ENCODE measurements around the gene MAST1. TPM values are rescaled to one million over a fixed set of nuclear protein-coding genes. Genes with fewer than 3 reads are reported as not detected.

The MAST1 gene
- total and polyA plus RNA-seq, 2 experiments from 2014 or later = 13.9 to 19.9 TPM

DNA sequence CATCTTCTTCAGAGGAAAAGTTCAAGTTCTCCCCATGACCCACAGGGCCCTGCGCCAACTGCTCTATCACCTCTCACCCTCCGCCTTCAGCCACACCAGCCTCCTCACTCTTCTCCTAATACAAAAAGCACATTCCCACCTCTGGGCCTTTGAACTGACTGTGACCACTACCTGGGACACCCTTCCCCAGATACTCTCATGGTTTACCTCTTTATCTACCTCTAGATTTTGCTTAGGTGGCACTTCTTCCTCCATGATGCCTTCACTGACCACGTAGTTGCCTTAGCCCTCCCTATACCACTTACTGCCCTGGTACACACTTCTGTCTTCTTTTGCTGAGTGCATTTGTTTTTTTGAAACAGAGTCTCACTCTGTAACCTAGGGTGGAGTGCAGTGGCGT, 84.6 kb downstream of the MAST1 start:
- DNase-seq (ENCODE audit: low spot score) (no peak), ATAC-seq (no peak)
- H3K4me2 ChIP-seq = no peak overlapping the region
- no peak for TF ChIP-seq EZH2phosphoT487 (IDR thresholded peaks at IDR 0.05; ENCODE audit: unreplicated experiment)
- TF ChIP-seq NANOG (IDR thresholded peaks at IDR 0.05; ENCODE audit: borderline replicate concordance) = no peak
- TF ChIP-seq JUNB (IDR thresholded peaks at IDR 0.05; ENCODE audit: unreplicated experiment) = no peak
- no peak for TF ChIP-seq EZH2 (IDR thresholded peaks at IDR 0.05; ENCODE audit: low read depth, unreplicated experiment)
- TF ChIP-seq, protein P1, sequence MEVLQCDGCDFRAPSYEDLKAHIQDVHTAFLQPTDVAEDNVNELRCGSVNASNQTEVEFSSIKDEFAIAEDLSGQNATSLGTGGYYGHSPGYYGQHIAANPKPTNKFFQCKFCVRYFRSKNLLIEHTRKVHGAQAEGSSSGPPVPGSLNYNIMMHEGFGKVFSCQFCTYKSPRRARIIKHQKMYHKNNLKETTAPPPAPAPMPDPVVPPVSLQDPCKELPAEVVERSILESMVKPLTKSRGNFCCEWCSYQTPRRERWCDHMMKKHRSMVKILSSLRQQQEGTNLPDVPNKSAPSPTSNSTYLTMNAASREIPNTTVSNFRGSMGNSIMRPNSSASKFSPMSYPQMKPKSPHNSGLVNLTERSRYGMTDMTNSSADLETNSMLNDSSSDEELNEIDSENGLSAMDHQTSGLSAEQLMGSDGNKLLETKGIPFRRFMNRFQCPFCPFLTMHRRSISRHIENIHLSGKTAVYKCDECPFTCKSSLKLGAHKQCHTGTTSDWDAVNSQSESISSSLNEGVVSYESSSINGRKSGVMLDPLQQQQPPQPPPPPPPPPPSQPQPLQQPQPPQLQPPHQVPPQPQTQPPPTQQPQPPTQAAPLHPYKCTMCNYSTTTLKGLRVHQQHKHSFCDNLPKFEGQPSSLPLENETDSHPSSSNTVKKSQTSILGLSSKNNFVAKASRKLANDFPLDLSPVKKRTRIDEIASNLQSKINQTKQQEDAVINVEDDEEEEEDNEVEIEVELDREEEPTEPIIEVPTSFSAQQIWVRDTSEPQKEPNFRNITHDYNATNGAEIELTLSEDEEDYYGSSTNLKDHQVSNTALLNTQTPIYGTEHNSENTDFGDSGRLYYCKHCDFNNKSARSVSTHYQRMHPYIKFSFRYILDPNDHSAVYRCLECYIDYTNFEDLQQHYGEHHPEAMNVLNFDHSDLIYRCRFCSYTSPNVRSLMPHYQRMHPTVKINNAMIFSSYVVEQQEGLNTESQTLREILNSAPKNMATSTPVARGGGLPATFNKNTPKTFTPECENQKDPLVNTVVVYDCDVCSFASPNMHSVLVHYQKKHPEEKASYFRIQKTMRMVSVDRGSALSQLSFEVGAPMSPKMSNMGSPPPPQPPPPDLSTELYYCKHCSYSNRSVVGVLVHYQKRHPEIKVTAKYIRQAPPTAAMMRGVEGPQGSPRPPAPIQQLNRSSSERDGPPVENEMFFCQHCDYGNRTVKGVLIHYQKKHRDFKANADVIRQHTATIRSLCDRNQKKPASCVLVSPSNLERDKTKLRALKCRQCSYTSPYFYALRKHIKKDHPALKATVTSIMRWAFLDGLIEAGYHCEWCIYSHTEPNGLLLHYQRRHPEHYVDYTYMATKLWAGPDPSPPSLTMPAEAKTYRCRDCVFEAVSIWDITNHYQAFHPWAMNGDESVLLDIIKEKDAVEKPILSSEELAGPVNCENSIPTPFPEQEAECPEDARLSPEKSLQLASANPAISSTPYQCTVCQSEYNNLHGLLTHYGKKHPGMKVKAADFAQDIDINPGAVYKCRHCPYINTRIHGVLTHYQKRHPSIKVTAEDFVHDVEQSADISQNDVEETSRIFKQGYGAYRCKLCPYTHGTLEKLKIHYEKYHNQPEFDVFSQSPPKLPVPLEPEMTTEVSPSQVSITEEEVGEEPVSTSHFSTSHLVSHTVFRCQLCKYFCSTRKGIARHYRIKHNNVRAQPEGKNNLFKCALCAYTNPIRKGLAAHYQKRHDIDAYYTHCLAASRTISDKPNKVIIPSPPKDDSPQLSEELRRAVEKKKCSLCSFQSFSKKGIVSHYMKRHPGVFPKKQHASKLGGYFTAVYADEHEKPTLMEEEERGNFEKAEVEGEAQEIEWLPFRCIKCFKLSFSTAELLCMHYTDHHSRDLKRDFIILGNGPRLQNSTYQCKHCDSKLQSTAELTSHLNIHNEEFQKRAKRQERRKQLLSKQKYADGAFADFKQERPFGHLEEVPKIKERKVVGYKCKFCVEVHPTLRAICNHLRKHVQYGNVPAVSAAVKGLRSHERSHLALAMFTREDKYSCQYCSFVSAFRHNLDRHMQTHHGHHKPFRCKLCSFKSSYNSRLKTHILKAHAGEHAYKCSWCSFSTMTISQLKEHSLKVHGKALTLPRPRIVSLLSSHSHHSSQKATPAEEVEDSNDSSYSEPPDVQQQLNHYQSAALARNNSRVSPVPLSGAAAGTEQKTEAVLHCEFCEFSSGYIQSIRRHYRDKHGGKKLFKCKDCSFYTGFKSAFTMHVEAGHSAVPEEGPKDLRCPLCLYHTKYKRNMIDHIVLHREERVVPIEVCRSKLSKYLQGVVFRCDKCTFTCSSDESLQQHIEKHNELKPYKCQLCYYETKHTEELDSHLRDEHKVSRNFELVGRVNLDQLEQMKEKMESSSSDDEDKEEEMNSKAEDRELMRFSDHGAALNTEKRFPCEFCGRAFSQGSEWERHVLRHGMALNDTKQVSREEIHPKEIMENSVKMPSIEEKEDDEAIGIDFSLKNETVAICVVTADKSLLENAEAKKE (CRISPR knock-in tag; IDR thresholded peaks at IDR 0.05) = no peak
- no peak for TF ChIP-seq CREB1 (CRISPR knock-in tag; IDR thresholded peaks at IDR 0.05; ENCODE audit: low read depth)
- TF ChIP-seq, protein P2, sequence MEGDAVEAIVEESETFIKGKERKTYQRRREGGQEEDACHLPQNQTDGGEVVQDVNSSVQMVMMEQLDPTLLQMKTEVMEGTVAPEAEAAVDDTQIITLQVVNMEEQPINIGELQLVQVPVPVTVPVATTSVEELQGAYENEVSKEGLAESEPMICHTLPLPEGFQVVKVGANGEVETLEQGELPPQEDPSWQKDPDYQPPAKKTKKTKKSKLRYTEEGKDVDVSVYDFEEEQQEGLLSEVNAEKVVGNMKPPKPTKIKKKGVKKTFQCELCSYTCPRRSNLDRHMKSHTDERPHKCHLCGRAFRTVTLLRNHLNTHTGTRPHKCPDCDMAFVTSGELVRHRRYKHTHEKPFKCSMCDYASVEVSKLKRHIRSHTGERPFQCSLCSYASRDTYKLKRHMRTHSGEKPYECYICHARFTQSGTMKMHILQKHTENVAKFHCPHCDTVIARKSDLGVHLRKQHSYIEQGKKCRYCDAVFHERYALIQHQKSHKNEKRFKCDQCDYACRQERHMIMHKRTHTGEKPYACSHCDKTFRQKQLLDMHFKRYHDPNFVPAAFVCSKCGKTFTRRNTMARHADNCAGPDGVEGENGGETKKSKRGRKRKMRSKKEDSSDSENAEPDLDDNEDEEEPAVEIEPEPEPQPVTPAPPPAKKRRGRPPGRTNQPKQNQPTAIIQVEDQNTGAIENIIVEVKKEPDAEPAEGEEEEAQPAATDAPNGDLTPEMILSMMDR (conservative IDR thresholded peaks at IDR 0.05; ENCODE audit: low read depth in 2 of 2) = no peak
- H3K27ac ChIP-seq (ENCODE audit: low read depth) = no peak overlapping the region
- Mint-ChIP-seq H3K4me3 (no peak overlapping the region; the same call in 2 of the 3 replicates), H3K27ac (no peak overlapping the region), H3K4me1 (no peaks in the 10 kb centered on the region), H3K36me3 (ENCODE audit: low read depth) (peaks cover 79% of the 10 kb centered on the region), H3K27me3 (ENCODE audit: insufficient read depth, low read depth, poor library complexity) (peaks cover 34% of the 10 kb centered on the region), H3K9me3 (peaks cover 11% of the 10 kb centered on the region; the same call in 2 of the 3 replicates)
- no peaks in the 10 kb centered on the region for H3K4me1 ChIP-seq (ENCODE audit: insufficient read depth)
- no peak overlapping the region for H3K4me3 ChIP-seq
- H3K36me3 ChIP-seq (ENCODE audit: insufficient read depth) = peaks cover 30% of the 10 kb centered on the region
- H3F3A ChIP-seq (replicated peaks; ENCODE audit: low read depth) = peaks cover 12% of the 10 kb centered on the region; the same call in 1 of the 2 replicates
- H3K27me3 ChIP-seq (ENCODE audit: insufficient read depth) = peaks cover 10% of the 10 kb centered on the region
- H3K9me2 ChIP-seq (ENCODE audit: insufficient read depth) = no peaks in the 10 kb centered on the region; the same call in 1 of the 2 replicates
- peaks cover 6% of the 10 kb centered on the region; the same call in 1 of the 2 replicates for H4K20me1 ChIP-seq (replicated peaks; ENCODE audit: insufficient read depth)
- no peak overlapping the region for H2AFZ ChIP-seq
- no peaks in the 10 kb centered on the region for H3K79me2 ChIP-seq (replicated peaks; ENCODE audit: insufficient read depth)

Small RNA genes within 50 kb of the gene (microRNA-seq; reads per million reads assigned to microRNA genes)
- gene MIR5695 = not detected
- not detected for gene MIR6794

Small RNA genes within 50 kb of the gene (small RNA-seq; reads per million reads assigned to genes)
- gene MIR5695 (ENCODE audit: low replicate concordance) = not detected
- not detected for gene MIR6794 (ENCODE audit: low replicate concordance)

Other genes starting within 250 kb of the MAST1 start
- gene ZNF490, start 227.7 kb upstream of the MAST1 start, total RNA-seq (2014; rRNA removed; shearing (Covaris generic)) = 7.3 and 8.5 TPM in 2 replicates
- 1.3 and 1.4 TPM in 2 replicates for gene ZNF490, start 227.7 kb upstream of the MAST1 start, polyA plus RNA-seq (2016; fragmentation: Nextera tagmentation; extraction: Ambion mirVana)
- 15.3 TPM in 2 replicates for gene ZNF791, start 227.6 kb upstream of the MAST1 start, total RNA-seq (2014; rRNA removed; shearing (Covaris generic))
- gene ZNF791, start 227.6 kb upstream of the MAST1 start, polyA plus RNA-seq (2016; fragmentation: Nextera tagmentation; extraction: Ambion mirVana) = 9.8 and 12.2 TPM in 2 replicates
- gene MAN2B1, start 171.8 kb upstream of the MAST1 start, total RNA-seq (2014; rRNA removed; shearing (Covaris generic)) = 60.8 and 73.8 TPM in 2 replicates
- 33.2 and 39.2 TPM in 2 replicates for gene MAN2B1, start 171.8 kb upstream of the MAST1 start, polyA plus RNA-seq (2016; fragmentation: Nextera tagmentation; extraction: Ambion mirVana)
- 12.5 and 31.6 TPM in 2 replicates for gene WDR83, start 171.7 kb upstream of the MAST1 start, total RNA-seq (2014; rRNA removed; shearing (Covaris generic))
- gene WDR83, start 171.7 kb upstream of the MAST1 start, polyA plus RNA-seq (2016; fragmentation: Nextera tagmentation; extraction: Ambion mirVana) = 18.5 and 18.6 TPM in 2 replicates
- gene DHPS, start 156.6 kb upstream of the MAST1 start, total RNA-seq (2014; rRNA removed; shearing (Covaris generic)) = 126 and 141 TPM in 2 replicates
- gene DHPS, start 156.6 kb upstream of the MAST1 start, polyA plus RNA-seq (2016; fragmentation: Nextera tagmentation; extraction: Ambion mirVana) = 85.4 and 107 TPM in 2 replicates
- not detected in 2 replicates for gene GNG14, start 150.5 kb upstream of the MAST1 start, total RNA-seq (2014; rRNA removed; shearing (Covaris generic))
- not detected in 2 replicates for gene GNG14, start 150.5 kb upstream of the MAST1 start, polyA plus RNA-seq (2016; fragmentation: Nextera tagmentation; extraction: Ambion mirVana)
- 12.3 and 19.4 TPM in 2 replicates for gene FBXW9, start 141.9 kb upstream of the MAST1 start, total RNA-seq (2014; rRNA removed; shearing (Covaris generic))
- 6.6 and 8.2 TPM in 2 replicates for gene FBXW9, start 141.9 kb upstream of the MAST1 start, polyA plus RNA-seq (2016; fragmentation: Nextera tagmentation; extraction: Ambion mirVana)
- gene TNPO2, start 114.6 kb upstream of the MAST1 start, total RNA-seq (2014; rRNA removed; shearing (Covaris generic)) = 83.0 and 85.9 TPM in 2 replicates
- gene TNPO2, start 114.6 kb upstream of the MAST1 start, polyA plus RNA-seq (2016; fragmentation: Nextera tagmentation; extraction: Ambion mirVana) = 35.8 and 37.1 TPM in 2 replicates
- 170 and 171 TPM in 2 replicates for gene TRIR, start 103.8 kb upstream of the MAST1 start, total RNA-seq (2014; rRNA removed; shearing (Covaris generic))
- 254 and 257 TPM in 2 replicates for gene TRIR, start 103.8 kb upstream of the MAST1 start, polyA plus RNA-seq (2016; fragmentation: Nextera tagmentation; extraction: Ambion mirVana)
- gene GET3, start 101.0 kb upstream of the MAST1 start, total RNA-seq (2014; rRNA removed; shearing (Covaris generic)) = 75.3 and 109 TPM in 2 replicates
- gene GET3, start 101.0 kb upstream of the MAST1 start, polyA plus RNA-seq (2016; fragmentation: Nextera tagmentation; extraction: Ambion mirVana) = 89.5 and 90.4 TPM in 2 replicates
- 7.5 and 10.4 TPM in 2 replicates for gene BEST2, start 86.7 kb upstream of the MAST1 start, total RNA-seq (2014; rRNA removed; shearing (Covaris generic))
- gene BEST2, start 86.7 kb upstream of the MAST1 start, polyA plus RNA-seq (2016; fragmentation: Nextera tagmentation; extraction: Ambion mirVana) = 1.2 and 1.3 TPM in 2 replicates
- gene HOOK2, start 63.0 kb upstream of the MAST1 start, total RNA-seq (2014; rRNA removed; shearing (Covaris generic)) = 85.3 and 86.4 TPM in 2 replicates
- 46.9 and 56.9 TPM in 2 replicates for gene HOOK2, start 63.0 kb upstream of the MAST1 start, polyA plus RNA-seq (2016; fragmentation: Nextera tagmentation; extraction: Ambion mirVana)
- 16.0 and 20.2 TPM in 2 replicates for gene JUNB, start 47.0 kb upstream of the MAST1 start, total RNA-seq (2014; rRNA removed; shearing (Covaris generic))
- gene JUNB, start 47.0 kb upstream of the MAST1 start, polyA plus RNA-seq (2016; fragmentation: Nextera tagmentation; extraction: Ambion mirVana) = 7.7 and 7.8 TPM in 2 replicates
- 465 and 486 TPM in 2 replicates for gene PRDX2, start 36.7 kb upstream of the MAST1 start, total RNA-seq (2014; rRNA removed; shearing (Covaris generic))
- gene PRDX2, start 36.7 kb upstream of the MAST1 start, polyA plus RNA-seq (2016; fragmentation: Nextera tagmentation; extraction: Ambion mirVana) = 314 and 346 TPM in 2 replicates
- gene THSD8, start 36.4 kb upstream of the MAST1 start, total RNA-seq (2014; rRNA removed; shearing (Covaris generic)) = 0.38 TPM in 1 of 2 replicates, not detected in the other
- gene THSD8, start 36.4 kb upstream of the MAST1 start, polyA plus RNA-seq (2016; fragmentation: Nextera tagmentation; extraction: Ambion mirVana) = 38.5 and 42.2 TPM in 2 replicates
- 62.6 and 68.2 TPM in 2 replicates for gene RNASEH2A, start 31.9 kb upstream of the MAST1 start, total RNA-seq (2014; rRNA removed; shearing (Covaris generic))
- 39.4 and 40.5 TPM in 2 replicates for gene RNASEH2A, start 31.9 kb upstream of the MAST1 start, polyA plus RNA-seq (2016; fragmentation: Nextera tagmentation; extraction: Ambion mirVana)
- gene RTBDN, start 3.9 kb upstream of the MAST1 start, total RNA-seq (2014; rRNA removed; shearing (Covaris generic)) = 3.3 and 4.1 TPM in 2 replicates
- gene RTBDN, start 3.9 kb upstream of the MAST1 start, polyA plus RNA-seq (2016; fragmentation: Nextera tagmentation; extraction: Ambion mirVana) = 4.4 and 4.6 TPM in 2 replicates
- gene DNASE2, start 42.9 kb downstream of the MAST1 start, total RNA-seq (2014; rRNA removed; shearing (Covaris generic)) = 27.3 and 35.0 TPM in 2 replicates
- 15.9 and 17.4 TPM in 2 replicates for gene DNASE2, start 42.9 kb downstream of the MAST1 start, polyA plus RNA-seq (2016; fragmentation: Nextera tagmentation; extraction: Ambion mirVana)
- gene KLF1, start 48.7 kb downstream of the MAST1 start, total RNA-seq (2014; rRNA removed; shearing (Covaris generic)) = 1.1 and 1.4 TPM in 2 replicates
- gene KLF1, start 48.7 kb downstream of the MAST1 start, polyA plus RNA-seq (2016; fragmentation: Nextera tagmentation; extraction: Ambion mirVana) = 0.74 and 0.80 TPM in 2 replicates
- 73.3 and 99.8 TPM in 2 replicates for gene GCDH, start 52.6 kb downstream of the MAST1 start, total RNA-seq (2014; rRNA removed; shearing (Covaris generic))
- 51.5 and 54.1 TPM in 2 replicates for gene GCDH, start 52.6 kb downstream of the MAST1 start, polyA plus RNA-seq (2016; fragmentation: Nextera tagmentation; extraction: Ambion mirVana)
- 0.62 and 0.63 TPM in 2 replicates for gene SYCE2, start 80.8 kb downstream of the MAST1 start, total RNA-seq (2014; rRNA removed; shearing (Covaris generic))
- 1.9 and 2.9 TPM in 2 replicates for gene SYCE2, start 80.8 kb downstream of the MAST1 start, polyA plus RNA-seq (2016; fragmentation: Nextera tagmentation; extraction: Ambion mirVana)
- gene FARSA, start 95.2 kb downstream of the MAST1 start, total RNA-seq (2014; rRNA removed; shearing (Covaris generic)) = 74.7 and 83.5 TPM in 2 replicates
- gene FARSA, start 95.2 kb downstream of the MAST1 start, polyA plus RNA-seq (2016; fragmentation: Nextera tagmentation; extraction: Ambion mirVana) = 86.4 and 86.5 TPM in 2 replicates
- 724 and 760 TPM in 2 replicates for gene CALR, start 100.1 kb downstream of the MAST1 start, total RNA-seq (2014; rRNA removed; shearing (Covaris generic))
- 1,131 and 1,182 TPM in 2 replicates for gene CALR, start 100.1 kb downstream of the MAST1 start, polyA plus RNA-seq (2016; fragmentation: Nextera tagmentation; extraction: Ambion mirVana)
- gene RAD23A, start 107.3 kb downstream of the MAST1 start, total RNA-seq (2014; rRNA removed; shearing (Covaris generic)) = 67.0 and 69.7 TPM in 2 replicates
- gene RAD23A, start 107.3 kb downstream of the MAST1 start, polyA plus RNA-seq (2016; fragmentation: Nextera tagmentation; extraction: Ambion mirVana) = 121 and 127 TPM in 2 replicates
- 46.5 and 63.9 TPM in 2 replicates for gene GADD45GIP1, start 118.7 kb downstream of the MAST1 start, total RNA-seq (2014; rRNA removed; shearing (Covaris generic))
- gene GADD45GIP1, start 118.7 kb downstream of the MAST1 start, polyA plus RNA-seq (2016; fragmentation: Nextera tagmentation; extraction: Ambion mirVana) = 255 and 290 TPM in 2 replicates
- 0.28 TPM in 1 of 2 replicates, not detected in the other for gene DAND5, start 131.1 kb downstream of the MAST1 start, total RNA-seq (2014; rRNA removed; shearing (Covaris generic))
- gene DAND5, start 131.1 kb downstream of the MAST1 start, polyA plus RNA-seq (2016; fragmentation: Nextera tagmentation; extraction: Ambion mirVana) = 0.10 and 0.18 TPM in 2 replicates
- 0.14 and 1.2 TPM in 2 replicates for gene NFIX, start 157.0 kb downstream of the MAST1 start, total RNA-seq (2014; rRNA removed; shearing (Covaris generic))
- gene NFIX, start 157.0 kb downstream of the MAST1 start, polyA plus RNA-seq (2016; fragmentation: Nextera tagmentation; extraction: Ambion mirVana) = 0.06 and 0.31 TPM in 2 replicates

Measured in GM23338 (cell line).